ENCODE data around the gene ZIC1. TPM values are rescaled to one million over a fixed set of nuclear protein-coding genes. Genes with fewer than 3 reads are reported as not detected.

The ZIC1 gene
- total RNA-seq, 1 donor from 2014 or later: 0.36 TPM

- no peak for ATAC-seq
Observed at GRCh38 chr3:147410526-147411237, 1.5 kb downstream of the ZIC1 start.

- no peak for ATAC-seq
Observed at GRCh38 chr3:147411238-147411814, 2.2 kb downstream of the ZIC1 start.

- ATAC-seq: no peak
Observed at GRCh38 chr3:147411815-147412241, 2.7 kb downstream of the ZIC1 start.

GRCh38 chr3:147412261-147412916, 3.2 kb downstream of the ZIC1 start:
- no peak for ATAC-seq

GRCh38 chr3:147412917-147413685, 3.9 kb downstream of the ZIC1 start:
- no peak for ATAC-seq

GRCh38 chr3:147413686-147414389, 4.7 kb downstream of the ZIC1 start:
- ATAC-seq: no peak

GRCh38 chr3:147414390-147415138, 5.4 kb downstream of the ZIC1 start:
- ATAC-seq: no peak

- ATAC-seq: no peak
Observed at GRCh38 chr3:147415286-147415685, 6.1 kb downstream of the ZIC1 start.

GRCh38 chr3:147415874-147416273, 6.7 kb downstream of the ZIC1 start:
- no peak for ATAC-seq

- no peak for ATAC-seq
Observed at GRCh38 chr3:147416931-147417330, 7.8 kb downstream of the ZIC1 start.

- no peak for ATAC-seq
Observed at GRCh38 chr3:147417551-147418295, 8.6 kb downstream of the ZIC1 start.

- ATAC-seq: no peak
Observed at GRCh38 chr3:147418371-147418781, 9.2 kb downstream of the ZIC1 start.

- ATAC-seq: no peak
Observed at GRCh38 chr3:147418808-147419701, 9.9 kb downstream of the ZIC1 start.

GRCh38 chr3:147419781-147420224, 10.6 kb downstream of the ZIC1 start:
- no peak for ATAC-seq

- ATAC-seq: no peak
Observed at GRCh38 chr3:147420353-147421183, 11.4 kb downstream of the ZIC1 start.

GRCh38 chr3:147421184-147421912, 12.2 kb downstream of the ZIC1 start:
- ATAC-seq: no peak

GRCh38 chr3:147422196-147422595, 13.0 kb downstream of the ZIC1 start:
- no peak for ATAC-seq
